ENCODE results near the gene DDRGK1.

GRCh38 chr20:3229158-3229557, 24.7 kb upstream of the DDRGK1 start:
- no peak for TF ChIP-seq POLR2AphosphoS5 (IDR thresholded peaks at IDR 0.05; ENCODE audit: low read depth, low read length)
- TF ChIP-seq REST (IDR thresholded peaks at IDR 0.05; ENCODE audit: insufficient read depth in 1 of 2, low read depth in 2 of 2, low read length in 2 of 2): no peak
- TF ChIP-seq TAF1 (IDR thresholded peaks at IDR 0.05; ENCODE audit: borderline replicate concordance, insufficient read depth, low read length): no peak
- no peak for TF ChIP-seq SIN3A (IDR thresholded peaks at IDR 0.05; ENCODE audit: borderline replicate concordance, insufficient read depth, low read length)
- no peak for TF ChIP-seq FOXP2 (optimal IDR thresholded peaks at IDR 0.05; ENCODE audit: borderline replicate concordance, extremely low read depth, extremely low read length, insufficient read depth)

Data from PFSK-1 (cell line).